ENCODE results near the gene TNXB.
"Not testable (repeated sequence)": the region's sequence is repeated elsewhere in the genome, so short reads cannot be mapped to it uniquely, and the experiment has no call there.

TNXB gene

DNA sequence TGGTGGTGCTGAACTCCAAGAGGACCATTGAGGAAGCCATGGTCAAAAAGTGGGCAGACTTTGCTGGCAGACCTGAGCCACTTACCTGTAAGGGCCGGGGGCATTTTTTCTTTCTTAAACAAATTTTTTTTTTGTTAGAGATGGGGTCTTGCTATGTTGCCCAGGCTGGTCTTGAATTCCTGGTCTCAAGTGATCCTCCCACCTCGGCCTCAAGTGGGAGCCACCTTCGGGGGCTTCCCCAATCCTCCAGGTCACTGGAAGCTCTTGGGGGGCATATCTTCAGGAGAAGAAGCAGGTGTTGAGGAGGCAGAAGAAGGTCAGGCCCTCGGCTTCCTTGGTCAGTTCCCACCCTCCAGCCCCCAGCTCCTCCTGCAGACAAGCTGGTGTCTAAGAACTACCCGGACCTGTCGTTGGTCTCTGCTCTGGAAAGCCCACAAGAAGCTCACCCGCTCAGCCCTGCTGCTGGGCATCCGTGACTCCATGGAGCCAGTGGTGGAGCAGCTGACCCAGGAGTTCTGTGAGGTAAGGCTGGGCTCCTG is 103.1 kb downstream of the TNXB start:
- H3K4me3 ChIP-seq (replicated peaks in 1 of 2; ENCODE audit: low read depth in 2 of 2, low read length in 2 of 2); DNase-seq (ENCODE audit: low read depth in 2 of 2): not testable (repeated sequence)

DNA sequence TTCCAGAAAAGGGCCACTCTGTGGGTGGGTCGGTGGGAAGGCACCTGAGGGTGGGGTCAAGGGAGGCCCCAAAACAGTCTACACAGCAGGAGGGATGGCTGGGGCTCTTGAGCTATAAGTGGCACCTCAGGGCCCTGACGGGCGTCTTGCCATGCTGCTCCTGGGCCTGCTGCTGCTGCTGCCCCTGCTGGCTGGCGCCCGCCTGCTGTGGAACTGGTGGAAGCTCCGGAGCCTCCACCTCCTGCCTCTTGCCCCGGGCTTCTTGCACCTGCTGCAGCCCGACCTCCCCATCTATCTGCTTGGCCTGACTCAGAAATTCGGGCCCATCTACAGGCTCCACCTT is 103.6 kb downstream of the TNXB start:
- not testable (repeated sequence) for DNase-seq (ENCODE audit: low read depth in 2 of 2); H3K4me3 ChIP-seq (replicated peaks in 1 of 2; ENCODE audit: low read depth in 2 of 2, low read length in 2 of 2)

DNA sequence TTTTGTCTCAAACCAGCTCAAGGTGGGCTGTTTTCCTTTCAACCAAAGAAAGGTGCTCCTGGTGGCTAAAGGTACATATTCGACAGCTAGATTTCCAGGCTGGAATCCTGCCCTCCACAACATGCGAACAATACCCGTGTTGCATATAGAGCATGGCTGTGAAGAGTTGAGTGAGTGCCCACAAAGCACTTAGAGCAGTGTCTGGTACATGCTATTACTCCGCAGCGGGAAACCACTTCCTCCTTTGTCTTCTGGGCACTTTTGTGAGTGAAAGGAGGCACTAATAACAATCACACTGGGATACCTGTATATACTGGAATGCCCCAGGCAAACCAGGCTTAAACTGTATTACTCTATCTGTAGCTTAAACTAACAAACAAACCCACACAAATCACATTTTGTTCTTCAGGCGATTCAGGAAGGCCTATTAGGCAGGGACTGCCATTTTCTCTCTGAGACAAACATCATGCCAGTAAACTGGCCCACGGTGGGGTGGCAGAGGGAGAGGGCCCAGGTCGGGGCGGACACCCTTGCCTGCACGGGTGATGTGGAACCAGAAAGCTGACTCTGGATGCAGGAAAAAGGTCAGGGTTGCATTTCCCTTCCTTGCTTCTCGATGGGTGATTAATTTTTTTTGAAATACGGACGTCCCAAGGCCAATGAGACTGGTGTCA is 104.1 kb downstream of the TNXB start:
- DNase-seq (ENCODE audit: low read depth in 2 of 2); H3K4me3 ChIP-seq (replicated peaks in 1 of 2; ENCODE audit: low read depth in 2 of 2, low read length in 2 of 2): not testable (repeated sequence)

DNA sequence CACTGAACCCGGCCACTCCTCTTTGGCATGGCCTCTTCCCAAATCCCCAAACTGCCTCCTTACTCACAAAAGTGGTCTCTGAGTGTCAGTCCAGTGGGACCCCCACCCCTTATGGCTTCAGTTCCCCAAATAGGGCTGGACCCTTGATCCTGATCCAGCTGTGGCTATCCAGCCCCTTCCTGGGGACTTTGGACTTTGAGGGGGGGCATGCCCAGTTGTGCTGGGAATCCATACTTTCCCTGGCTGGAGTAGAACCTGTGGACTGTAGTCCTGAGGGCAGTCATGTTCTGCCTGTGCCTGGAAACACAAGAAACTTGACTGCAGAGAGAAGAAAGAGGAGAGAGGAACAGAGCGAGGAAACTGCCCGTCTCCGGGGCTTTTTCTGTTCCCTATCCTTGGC is 104.7 kb downstream of the TNXB start:
- not testable (repeated sequence) for DNase-seq (ENCODE audit: low read depth in 2 of 2); H3K4me3 ChIP-seq (replicated peaks in 1 of 2; ENCODE audit: low read depth in 2 of 2, low read length in 2 of 2)

DNA sequence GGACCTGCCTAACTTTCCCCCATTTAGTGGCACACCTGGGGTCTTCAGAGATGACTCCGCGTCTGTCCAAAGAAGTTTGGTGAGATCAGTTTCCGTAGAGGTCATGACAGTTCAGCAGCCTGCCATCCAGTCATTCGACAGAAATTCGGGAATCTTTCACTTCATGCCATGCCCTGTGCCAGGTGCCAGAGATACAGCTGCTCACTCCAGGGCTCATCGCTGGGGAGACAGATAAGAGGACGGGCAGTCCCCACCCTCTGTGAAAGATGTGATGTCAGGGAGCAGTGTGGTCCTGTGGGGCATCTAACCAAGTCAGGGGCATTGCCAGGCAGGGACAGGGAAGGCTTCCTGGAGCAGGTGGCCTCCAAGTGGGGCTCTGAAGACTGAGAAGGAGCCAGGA is 105.8 kb downstream of the TNXB start:
- DNase-seq (ENCODE audit: low read depth in 2 of 2); H3K4me3 ChIP-seq (replicated peaks in 1 of 2; ENCODE audit: low read depth in 2 of 2, low read length in 2 of 2): not testable (repeated sequence)

DNA sequence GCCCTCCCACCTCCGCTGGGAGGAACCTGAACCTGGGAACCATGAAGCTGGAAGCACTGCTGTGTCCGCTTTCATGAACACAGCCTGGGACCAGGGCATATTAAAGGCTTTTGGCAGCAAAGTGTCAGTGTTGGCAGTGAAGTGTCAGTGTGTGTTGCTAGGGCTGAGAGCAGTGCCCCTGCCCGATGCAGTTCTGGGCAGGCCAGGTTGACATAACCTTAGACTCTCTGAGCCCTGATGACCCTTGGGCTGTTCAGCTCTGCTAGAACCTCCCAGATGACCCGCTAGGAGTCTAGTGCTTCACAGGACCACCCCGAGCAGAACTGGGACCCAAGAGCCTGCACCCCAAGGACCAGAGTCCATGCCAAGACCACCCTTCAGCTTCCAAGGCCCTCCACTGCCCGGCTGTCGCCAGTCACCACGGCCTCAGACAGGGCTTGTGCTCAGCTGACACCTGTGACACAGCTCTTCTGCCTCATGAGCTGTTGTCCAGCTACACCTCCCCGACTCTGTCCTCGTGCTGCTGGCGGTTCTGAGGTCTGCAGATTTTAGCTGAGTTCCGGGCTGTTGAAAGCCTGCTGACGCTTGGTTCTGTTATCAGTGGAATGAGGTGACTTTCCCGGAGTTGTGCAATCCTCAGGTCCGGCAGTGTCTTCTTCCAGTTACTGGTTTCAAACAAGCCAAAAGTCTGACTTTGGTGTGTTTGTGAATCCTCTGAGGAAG is 106.4 kb downstream of the TNXB start:
- H3K4me3 ChIP-seq (replicated peaks in 1 of 2; ENCODE audit: low read depth in 2 of 2, low read length in 2 of 2); DNase-seq (ENCODE audit: low read depth in 2 of 2): not testable (repeated sequence)

DNA sequence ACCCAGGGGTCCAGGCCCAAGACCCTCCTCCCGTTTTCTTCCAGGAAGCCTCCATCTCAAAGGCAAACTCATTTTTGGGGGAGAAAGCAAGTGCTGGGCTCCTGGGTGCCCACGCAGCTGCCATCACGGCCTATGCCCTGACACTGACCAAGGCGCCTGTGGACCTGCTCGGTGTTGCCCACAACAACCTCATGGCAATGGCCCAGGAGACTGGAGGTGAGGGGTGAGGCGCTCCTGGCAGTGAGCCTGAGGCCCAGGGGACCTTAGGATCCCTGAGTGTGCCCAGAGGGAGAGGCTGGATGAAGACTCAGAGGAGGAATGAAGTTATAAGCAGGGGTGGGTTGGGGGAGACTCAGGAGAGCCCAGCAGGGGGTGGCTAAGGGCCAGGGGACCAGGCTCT is 112.8 kb downstream of the TNXB start:
- DNase-seq (ENCODE audit: low read depth in 2 of 2); H3K4me3 ChIP-seq (replicated peaks in 1 of 2; ENCODE audit: low read depth in 2 of 2, low read length in 2 of 2): not testable (repeated sequence)

DNA sequence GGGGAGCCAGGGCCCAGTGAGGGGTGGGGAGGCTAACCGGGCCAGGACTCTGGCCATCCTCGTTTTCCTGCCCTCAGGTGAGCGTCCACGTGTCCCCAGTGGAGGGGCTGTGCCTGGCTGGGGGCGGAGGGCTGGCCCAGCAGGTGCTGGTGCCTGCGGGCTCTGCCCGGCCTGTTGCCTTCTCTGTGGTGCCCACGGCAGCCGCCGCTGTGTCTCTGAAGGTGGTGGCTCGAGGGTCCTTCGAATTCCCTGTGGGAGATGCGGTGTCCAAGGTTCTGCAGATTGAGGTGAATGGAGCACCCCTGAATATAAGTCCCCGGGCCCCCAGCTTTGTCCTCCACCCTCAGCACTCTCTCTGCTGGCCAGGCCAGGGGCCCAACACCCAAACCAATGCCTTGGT is 114.7 kb downstream of the TNXB start:
- DNase-seq (ENCODE audit: low read depth in 2 of 2); H3K4me3 ChIP-seq (replicated peaks in 1 of 2; ENCODE audit: low read depth in 2 of 2, low read length in 2 of 2): not testable (repeated sequence)
